ENCODE results near the gene IGFL2.

DNA sequence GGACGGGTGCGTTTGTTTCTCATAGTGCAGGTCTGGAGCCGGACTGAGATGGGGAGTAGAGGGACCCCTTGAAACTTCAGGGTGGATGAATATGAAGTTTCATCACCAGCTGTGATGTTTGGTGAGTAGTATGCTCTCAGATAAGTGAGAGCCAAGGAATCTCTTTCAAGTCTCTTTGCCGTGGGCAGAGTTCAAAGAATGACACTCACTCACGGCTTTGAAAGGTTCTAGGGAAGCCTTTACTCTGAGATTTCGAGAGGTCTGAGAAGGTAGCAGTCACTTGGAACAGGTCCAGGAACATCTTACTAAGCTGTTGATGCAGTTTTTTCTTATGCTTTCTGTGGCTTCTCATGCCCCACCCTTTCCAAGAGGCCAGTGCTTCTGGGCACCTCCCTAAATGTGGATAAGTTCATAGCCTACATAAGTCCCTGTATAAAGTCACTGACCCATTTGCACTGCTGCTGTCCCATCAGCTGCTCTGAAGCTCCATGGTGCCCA, at the start of gene IGFL2:
- no peak for TF ChIP-seq POLR2AphosphoS5 (IDR thresholded peaks at IDR 0.05; ENCODE audit: borderline replicate concordance, low read depth, low read length)
- TF ChIP-seq EZH2 (IDR thresholded peaks at IDR 0.05), result no peak

Measured in SK-N-MC (cell line).